A549 (cell line): ENCODE data around the gene CHST11. TPM values are rescaled to one million over a fixed set of nuclear protein-coding genes. Genes with fewer than 3 reads are reported as not detected.

Experiments used
- ATAC-seq, 2 experiments: fragments of 200-7000 bp in 1 of 2; fragments of >200 bp in 1 of 2; cut with Nextera tagmentation in 1 of 2; cut with Tn5 transposase in 1 of 2; 3 replicates each; pipeline versions ENCODE4 v1.8.0 to v1.9.1; 2018 to 2020; ENCODE audit warnings: mild to moderate bottlenecking in 1 of 2, moderate library complexity in 1 of 2
- CTCF ChIA-PET: fragments of 300-600 bp; sonication (Branson Sonifier 250); formaldehyde crosslinking; extraction: SDS; loops from one replicate; lab custom pipeline; 2021; ENCODE audit warnings: antibody characterized with exemption, inconsistent platforms; lab: Yijun Ruan, JAX
- POLR2A ChIA-PET: fragments of 350-600 bp; formaldehyde crosslinking; extraction: SDS; loops from one replicate; lab custom pipeline; 2021; ENCODE audit warnings: antibody characterized with exemption, inconsistent platforms; lab: Yijun Ruan, JAX
- DNase-seq, 2 experiments: peaks; one replicate each; pipeline versions ENCODE4 v3.0.0 to v3.0.0-alpha.2; 2011 to 2016; ENCODE audit warnings: low read depth in 1 of 2, low spot score in 1 of 2
- FAIRE-seq: peaks from 2 replicates; lab custom pipeline; 2011; peaks lifted over from hg19 to GRCh38; lab: Jason Lieb, UNC
- H3K27ac ChIP-seq, 2 experiments: fragments of >200 bp; sonication (Bioruptor Twin); formaldehyde crosslinking; 3 replicates each; pipeline ENCODE4 v1.5.1; 2016 to 2017
- H3K4me1 ChIP-seq: fragments of >200 bp; sonication (Bioruptor Twin); formaldehyde crosslinking; 3 replicates; pipeline ENCODE4 v1.6.1; 2016
- H3K4me2 ChIP-seq: fragments of >200 bp; sonication (Bioruptor Twin); formaldehyde crosslinking; 3 replicates; pipeline ENCODE4 v1.6.1; 2016
- H3K4me3 ChIP-seq: fragments of >200 bp; sonication (Bioruptor Twin); formaldehyde crosslinking; 3 replicates; pipeline ENCODE4 v1.5.1; 2016
- H3K9me3 ChIP-seq: fragments of >200 bp; sonication (Bioruptor Twin); formaldehyde crosslinking; 3 replicates; pipeline ENCODE4 v1.6.1; 2016
- BHLHE40 ChIP-seq: IDR thresholded peaks from 2 replicates; pipeline ENCODE4 v1.6.1; 2012; ENCODE audit warnings: low read depth, low read length, inconsistent platforms
- CBX8 ChIP-seq: fragments of 200-600 bp; sonication (generic); IDR thresholded peaks from 2 replicates; pipeline ENCODE4 v1.6.1; 2016
- CEBPB ChIP-seq, 2 experiments: fragments of >200 bp in 1 of 2; sonication (Bioruptor Twin) in 1 of 2; formaldehyde crosslinking in 1 of 2; IDR thresholded peaks; 2 replicates each; pipeline ENCODE4 v1.6.1; 2012 to 2016
- CHD2 ChIP-seq: fragments of 150-350 bp; IDR thresholded peaks from 2 replicates; pipeline ENCODE4 v1.6.1; 2014; ENCODE audit warnings: low read length; ENCODE audit not compliant: partially characterized antibody
- EHMT2 ChIP-seq: fragments of 200-600 bp; sonication (generic); IDR thresholded peaks from 2 replicates; pipeline ENCODE4 v1.6.1; 2016; ENCODE audit warnings: antibody characterized with exemption, low read depth, mild to moderate bottlenecking, moderate library complexity
- EP300 ChIP-seq, 2 experiments: fragments of >200 bp; sonication (Bioruptor Twin); formaldehyde crosslinking; IDR thresholded peaks; 2 replicates in 1 of 2; 3 replicates in 1 of 2; pipeline ENCODE4 v1.6.1; 2016 to 2017
- HDAC2 ChIP-seq: fragments of 200-600 bp; sonication (generic); IDR thresholded peaks from 2 replicates; pipeline ENCODE4 v1.6.1; 2016
- HEYL ChIP-seq: fragments of 250-450 bp; sonication (Bioruptor Pico); IDR thresholded peaks from 2 replicates; pipeline ENCODE4 v1.8.0; 2021; ENCODE audit warnings: mild to moderate bottlenecking, moderate library complexity
- HOXA7 ChIP-seq: fragments of 250-450 bp; sonication (Bioruptor Pico); IDR thresholded peaks from 2 replicates; pipeline ENCODE4 v1.5.0; 2020; ENCODE audit warnings: mild to moderate bottlenecking, moderate library complexity
- JUN ChIP-seq, 2 experiments: fragments of >200 bp; sonication (Bioruptor Twin); formaldehyde crosslinking; IDR thresholded peaks; 2 replicates in 1 of 2; 3 replicates in 1 of 2; pipeline ENCODE4 v1.6.1; 2016 to 2017
- JUNB ChIP-seq: fragments of >200 bp; sonication (Bioruptor Twin); formaldehyde crosslinking; IDR thresholded peaks from 2 replicates; pipeline ENCODE4 v1.6.1; 2016
- KDM1A ChIP-seq: fragments of 200-600 bp; sonication (generic); IDR thresholded peaks from 2 replicates; pipeline ENCODE4 v1.6.1; 2016; ENCODE audit warnings: low read depth, mild to moderate bottlenecking
- PHF8 ChIP-seq: fragments of 200-600 bp; sonication (generic); IDR thresholded peaks from 2 replicates; pipeline ENCODE4 v1.6.1; 2016; ENCODE audit warnings: low read depth, mild to moderate bottlenecking, antibody characterized with exemption, moderate library complexity, borderline replicate concordance
- POLR2A ChIP-seq: IDR thresholded peaks from 2 replicates; pipeline ENCODE4 v1.6.1; 2012; ENCODE audit warnings: mild to moderate bottlenecking, low read length
- POLR2AphosphoS2 ChIP-seq: conservative IDR thresholded peaks from 2 replicates; pipeline ENCODE4 v1.6.1; 2012; ENCODE audit warnings: low read length, improper control_type of control experiment, inconsistent platforms
- RAD21 ChIP-seq, 2 experiments: fragments of >200 bp in 1 of 2; sonication (Bioruptor Twin) in 1 of 2; formaldehyde crosslinking in 1 of 2; IDR thresholded peaks in 1 of 2; conservative IDR thresholded peaks in 1 of 2; 2 replicates in 1 of 2; 3 replicates in 1 of 2; pipeline ENCODE4 v1.6.1; 2012 to 2018; ENCODE audit warnings: inconsistent platforms in 1 of 2
- RARB ChIP-seq: fragments of 250-450 bp; sonication (Bioruptor Pico); IDR thresholded peaks from 2 replicates; pipeline ENCODE4 v1.8.0; 2021; ENCODE audit warnings: mild to moderate bottlenecking, moderate library complexity
- RNF2 ChIP-seq: fragments of 200-600 bp; sonication (generic); IDR thresholded peaks from 2 replicates; pipeline ENCODE4 v1.6.1; 2016; ENCODE audit warnings: low read depth, mild to moderate bottlenecking, antibody characterized with exemption, moderate library complexity, borderline replicate concordance
- SMC3 ChIP-seq: fragments of >200 bp; sonication (Bioruptor Twin); formaldehyde crosslinking; IDR thresholded peaks from 3 replicates; pipeline ENCODE4 v1.6.1; 2018; ENCODE audit warnings: inconsistent platforms
- SREBF2 ChIP-seq: fragments of 450-650 bp; IDR thresholded peaks from 2 replicates; pipeline ENCODE4 v1.6.1; 2014; ENCODE audit warnings: mild to moderate bottlenecking, moderate library complexity
- TFCP2L1 ChIP-seq: fragments of 250-450 bp; sonication (Bioruptor Pico); IDR thresholded peaks from 2 replicates; pipeline ENCODE4 v1.5.0; 2021; ENCODE audit warnings: mild to moderate bottlenecking
- ZC3H11A ChIP-seq: fragments of 450-650 bp; IDR thresholded peaks from 2 replicates; pipeline ENCODE4 v1.6.1; 2014; ENCODE audit warnings: antibody characterized with exemption, mild to moderate bottlenecking
- ZFP36 ChIP-seq: fragments of 450-650 bp; IDR thresholded peaks from 2 replicates; pipeline ENCODE4 v1.6.1; 2014; ENCODE audit warnings: borderline replicate concordance; ENCODE audit not compliant: partially characterized antibody
- ZNF302 ChIP-seq: fragments of 250-450 bp; sonication (Bioruptor Pico); IDR thresholded peaks from 2 replicates; pipeline ENCODE4 v1.9.0; 2021; ENCODE audit warnings: inconsistent platforms, mild to moderate bottlenecking, moderate library complexity
- WGBS: methylation state at CpG from one replicate; pipeline ENCODE4 v1.1.6; 2017; ENCODE audit errors: missing lambda C conversion rate; 5-methylcytosine and 5-hydroxymethylcytosine counted together
- polyA plus RNA-seq, 4 experiments: library from polyadenylated mRNA; depleted of rRNA in 3 of 4; stranded (reverse); fragments of >200 nt; fragmentation: RNase III in 1 of 4; extraction: RNeasy Plus Mini Kit Qiagen cat#74134 plus additional on column Dnase treatment in 1 of 4; gene quantifications; 2 replicates in 3 of 4; 3 replicates in 1 of 4; pipeline ENCODE4 v1.2.3, GENCODE V29; 2011 to 2017
- TF ChIP-seq, protein P1 (sequence below): fragments of >200 bp; sonication (Bioruptor Twin); formaldehyde crosslinking; IDR thresholded peaks from 3 replicates; pipeline ENCODE4 v1.5.1; 2016
- TF ChIP-seq, protein P2 (sequence below): fragments of 450-650 bp; IDR thresholded peaks from 2 replicates; pipeline ENCODE4 v1.6.1; 2014; ENCODE audit warnings: antibody characterized with exemption
- TF ChIP-seq, protein P3 (sequence below): IDR thresholded peaks from 2 replicates; pipeline ENCODE4 v1.6.1; 2012
- TF ChIP-seq, protein P4 (sequence below): fragments of 250-450 bp; sonication (Bioruptor Pico); IDR thresholded peaks from 2 replicates; pipeline ENCODE4 v1.5.0; 2021; ENCODE audit warnings: mild to moderate bottlenecking, moderate library complexity, borderline replicate concordance
- TF ChIP-seq, protein P5 (sequence below): IDR thresholded peaks from 2 replicates; pipeline ENCODE4 v1.6.1; 2012

The CHST11 gene
- polyA plus RNA-seq, 2 of the 4 experiments (the other 2 are of a cell fraction): 19.2 to 21.8 TPM

DNA sequence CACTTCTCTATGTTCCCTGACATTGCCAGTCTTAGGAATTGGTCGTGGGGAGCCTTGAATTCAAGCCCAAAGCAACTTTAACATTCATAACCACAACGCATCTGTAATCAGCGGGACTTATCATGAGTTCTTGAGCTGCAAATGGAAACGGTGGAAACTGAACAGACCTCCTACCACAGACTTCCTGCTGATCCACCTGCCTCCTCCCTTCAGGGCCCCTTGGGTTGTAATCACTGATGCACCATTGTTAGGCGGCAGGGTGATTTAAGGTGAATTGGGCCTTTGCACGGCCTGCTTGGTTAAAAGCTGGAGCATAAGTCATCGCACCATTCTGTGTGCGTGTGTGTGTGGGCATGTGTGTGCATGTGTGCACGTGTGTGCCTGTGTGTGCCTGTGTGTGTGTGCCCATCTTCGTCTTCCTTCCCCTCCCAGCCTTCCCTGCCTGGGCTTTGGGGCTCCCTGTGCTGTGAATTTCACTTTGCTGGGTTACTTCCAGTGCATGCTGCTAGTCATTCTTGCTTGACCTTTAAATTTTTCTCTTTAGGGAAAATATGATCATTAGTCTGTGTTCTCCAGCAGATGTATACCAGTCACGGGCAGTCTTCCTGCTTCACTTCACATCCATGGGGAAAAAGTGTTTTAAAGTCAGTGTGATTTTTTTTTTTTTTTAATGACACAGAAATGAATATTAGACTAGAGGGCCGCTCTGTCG lies 29.1 kb downstream of the CHST11 start:
- ChIA-PET CTCF (interaction anchor here (1.3 kb wide), 1 partner anchor 90 kb away, joined by 3 read pairs; no protein-coding TSS in a partner anchor), POLR2A (no interaction called here)
- Histone ChIP-seq H3K27ac (no peak overlapping the region; a peak in 1 of 6 replicates), H3K4me1 (peaks cover 18% of the 10 kb centered on the region), H3K9me3 (no peaks in the 10 kb centered on the region), H3K4me2 (no peak overlapping the region), H3K4me3 (no peak overlapping the region)
- FAIRE-seq (no peak), DNase-seq (no peak), ATAC-seq (no peak; a peak in 1 of 6 replicates)
- 86% methylated on average over 13 of the region's 13 CpGs for WGBS
- no peak for TF ChIP-seq POLR2A
- no peak for TF ChIP-seq SREBF2
- no peak for TF ChIP-seq CBX8
- TF ChIP-seq, protein P1, sequence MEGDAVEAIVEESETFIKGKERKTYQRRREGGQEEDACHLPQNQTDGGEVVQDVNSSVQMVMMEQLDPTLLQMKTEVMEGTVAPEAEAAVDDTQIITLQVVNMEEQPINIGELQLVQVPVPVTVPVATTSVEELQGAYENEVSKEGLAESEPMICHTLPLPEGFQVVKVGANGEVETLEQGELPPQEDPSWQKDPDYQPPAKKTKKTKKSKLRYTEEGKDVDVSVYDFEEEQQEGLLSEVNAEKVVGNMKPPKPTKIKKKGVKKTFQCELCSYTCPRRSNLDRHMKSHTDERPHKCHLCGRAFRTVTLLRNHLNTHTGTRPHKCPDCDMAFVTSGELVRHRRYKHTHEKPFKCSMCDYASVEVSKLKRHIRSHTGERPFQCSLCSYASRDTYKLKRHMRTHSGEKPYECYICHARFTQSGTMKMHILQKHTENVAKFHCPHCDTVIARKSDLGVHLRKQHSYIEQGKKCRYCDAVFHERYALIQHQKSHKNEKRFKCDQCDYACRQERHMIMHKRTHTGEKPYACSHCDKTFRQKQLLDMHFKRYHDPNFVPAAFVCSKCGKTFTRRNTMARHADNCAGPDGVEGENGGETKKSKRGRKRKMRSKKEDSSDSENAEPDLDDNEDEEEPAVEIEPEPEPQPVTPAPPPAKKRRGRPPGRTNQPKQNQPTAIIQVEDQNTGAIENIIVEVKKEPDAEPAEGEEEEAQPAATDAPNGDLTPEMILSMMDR: no peak
- TF ChIP-seq SMC3: no peak
- TF ChIP-seq HEYL: no peak
- TF ChIP-seq, protein P2, sequence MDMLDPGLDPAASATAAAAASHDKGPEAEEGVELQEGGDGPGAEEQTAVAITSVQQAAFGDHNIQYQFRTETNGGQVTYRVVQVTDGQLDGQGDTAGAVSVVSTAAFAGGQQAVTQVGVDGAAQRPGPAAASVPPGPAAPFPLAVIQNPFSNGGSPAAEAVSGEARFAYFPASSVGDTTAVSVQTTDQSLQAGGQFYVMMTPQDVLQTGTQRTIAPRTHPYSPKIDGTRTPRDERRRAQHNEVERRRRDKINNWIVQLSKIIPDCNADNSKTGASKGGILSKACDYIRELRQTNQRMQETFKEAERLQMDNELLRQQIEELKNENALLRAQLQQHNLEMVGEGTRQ: no peak
- no peak for TF ChIP-seq EP300 (IDR thresholded peaks at IDR 0.05)
- TF ChIP-seq POLR2AphosphoS2: no peak
- TF ChIP-seq PHF8: no peak
- no peak for TF ChIP-seq TFCP2L1 (CRISPR knock-in tag)
- no peak for TF ChIP-seq CEBPB (IDR thresholded peaks at IDR 0.05)
- TF ChIP-seq RARB (CRISPR knock-in tag): no peak
- TF ChIP-seq, protein P3, sequence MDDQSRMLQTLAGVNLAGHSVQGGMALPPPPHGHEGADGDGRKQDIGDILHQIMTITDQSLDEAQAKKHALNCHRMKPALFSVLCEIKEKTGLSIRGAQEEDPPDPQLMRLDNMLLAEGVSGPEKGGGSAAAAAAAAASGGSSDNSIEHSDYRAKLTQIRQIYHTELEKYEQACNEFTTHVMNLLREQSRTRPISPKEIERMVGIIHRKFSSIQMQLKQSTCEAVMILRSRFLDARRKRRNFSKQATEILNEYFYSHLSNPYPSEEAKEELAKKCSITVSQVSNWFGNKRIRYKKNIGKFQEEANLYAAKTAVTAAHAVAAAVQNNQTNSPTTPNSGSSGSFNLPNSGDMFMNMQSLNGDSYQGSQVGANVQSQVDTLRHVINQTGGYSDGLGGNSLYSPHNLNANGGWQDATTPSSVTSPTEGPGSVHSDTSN: no peak

DNA sequence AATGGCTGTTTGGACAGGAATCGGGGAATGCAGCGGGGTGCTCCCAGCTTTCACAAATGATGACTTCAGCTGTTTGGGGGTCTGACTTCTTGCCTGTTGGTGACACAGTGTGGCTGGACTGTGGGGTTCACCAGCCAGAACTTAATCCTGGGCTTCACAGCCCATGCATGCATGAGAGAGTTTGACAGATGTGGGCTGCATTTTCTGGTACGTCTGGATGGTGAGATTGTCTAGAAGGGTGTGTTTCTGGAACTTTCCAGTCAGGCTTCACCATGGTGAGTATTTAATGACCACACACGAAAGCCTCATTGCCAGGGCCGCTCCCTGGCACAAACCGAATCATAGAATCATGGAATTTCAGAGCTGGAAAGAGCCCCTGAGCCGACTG lies 29.6 kb downstream of the CHST11 start:
- H3K4me2 ChIP-seq: no peak overlapping the region
- TF ChIP-seq, protein P2: no peak
- TF ChIP-seq BHLHE40 (no peak), HOXA7 (CRISPR knock-in tag) (no peak), ZC3H11A (no peak), EHMT2 (no peak), CEBPB (IDR thresholded peaks at IDR 0.05) (no peak), CHD2 (no peak), RNF2 (no peak), CBX8 (no peak), PHF8 (no peak), ZFP36 (no peak), SREBF2 (no peak), KDM1A (no peak), JUNB (no peak), RAD21 (conservative IDR thresholded peaks at IDR 0.05 in 1 of 2, IDR thresholded peaks at IDR 0.05 in 1 of 2) (no peak), HDAC2 (no peak), ZNF302 (CRISPR knock-in tag) (no peak), JUN (IDR thresholded peaks at IDR 0.05) (no peak)
- TF ChIP-seq, protein P4, sequence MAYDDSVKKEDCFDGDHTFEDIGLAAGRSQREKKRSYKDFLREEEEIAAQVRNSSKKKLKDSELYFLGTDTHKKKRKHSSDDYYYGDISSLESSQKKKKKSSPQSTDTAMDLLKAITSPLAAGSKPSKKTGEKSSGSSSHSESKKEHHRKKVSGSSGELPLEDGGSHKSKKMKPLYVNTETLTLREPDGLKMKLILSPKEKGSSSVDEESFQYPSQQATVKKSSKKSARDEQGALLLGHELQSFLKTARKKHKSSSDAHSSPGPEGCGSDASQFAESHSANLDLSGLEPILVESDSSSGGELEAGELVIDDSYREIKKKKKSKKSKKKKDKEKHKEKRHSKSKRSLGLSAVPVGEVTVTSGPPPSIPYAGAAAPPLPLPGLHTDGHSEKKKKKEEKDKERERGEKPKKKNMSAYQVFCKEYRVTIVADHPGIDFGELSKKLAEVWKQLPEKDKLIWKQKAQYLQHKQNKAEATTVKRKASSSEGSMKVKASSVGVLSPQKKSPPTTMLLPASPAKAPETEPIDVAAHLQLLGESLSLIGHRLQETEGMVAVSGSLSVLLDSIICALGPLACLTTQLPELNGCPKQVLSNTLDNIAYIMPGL (CRISPR knock-in tag): no peak
- TF ChIP-seq, protein P5, sequence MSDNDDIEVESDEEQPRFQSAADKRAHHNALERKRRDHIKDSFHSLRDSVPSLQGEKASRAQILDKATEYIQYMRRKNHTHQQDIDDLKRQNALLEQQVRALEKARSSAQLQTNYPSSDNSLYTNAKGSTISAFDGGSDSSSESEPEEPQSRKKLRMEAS: no peak
- H3K4me3 ChIP-seq: no peak overlapping the region
- FAIRE-seq: no peak
- DNase-seq: no peak
- peak overlapping the region in 1 of 2 experiments; percentile 29; a peak in 1 of 6 replicates for H3K27ac ChIP-seq
- ChIA-PET POLR2A (no interaction called here), CTCF (interaction anchor here (0.6 kb wide), 1 partner anchor 604 kb away, joined by 4 read pairs; no protein-coding TSS in a partner anchor)
- WGBS: 94% methylated on average over 7 of the region's 7 CpGs
- H3K9me3 ChIP-seq: no peaks in the 10 kb centered on the region
- no peak; a peak in 1 of 6 replicates for ATAC-seq
- peaks cover 18% of the 10 kb centered on the region for H3K4me1 ChIP-seq
